Inflammatory macrophage treated with lipopolysaccharide for 1 hour (primary cell): Measurements from ENCODE around the gene NOXRED1.

ENCODE experiments used
- DNase-seq, 2 donors: peaks; one replicate each; pipeline ENCODE4 v3.0.0-alpha.2; 2020 to 2022

The NOXRED1 gene

DNA sequence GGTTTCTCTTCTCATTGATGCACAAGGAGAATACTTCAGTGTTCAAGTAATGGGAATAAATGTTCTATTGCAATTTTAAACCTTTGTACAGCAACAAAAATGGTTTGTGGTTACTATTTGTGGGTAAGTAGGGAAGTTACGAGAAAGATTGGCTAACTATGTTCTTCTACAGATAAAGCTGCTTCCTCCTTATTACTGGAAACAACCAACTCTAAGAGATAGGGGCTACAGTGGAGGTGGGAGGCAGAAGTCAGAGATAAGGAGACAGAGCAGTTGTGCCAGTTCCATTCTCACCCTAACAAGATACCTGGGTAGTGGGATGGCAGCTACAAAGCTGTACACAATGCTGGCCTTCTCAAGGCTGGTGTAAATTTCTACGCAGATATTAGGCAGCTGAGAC, 16.2 kb downstream of the NOXRED1 start:
- DNase-seq = peak; percentile 55 to 65

DNA sequence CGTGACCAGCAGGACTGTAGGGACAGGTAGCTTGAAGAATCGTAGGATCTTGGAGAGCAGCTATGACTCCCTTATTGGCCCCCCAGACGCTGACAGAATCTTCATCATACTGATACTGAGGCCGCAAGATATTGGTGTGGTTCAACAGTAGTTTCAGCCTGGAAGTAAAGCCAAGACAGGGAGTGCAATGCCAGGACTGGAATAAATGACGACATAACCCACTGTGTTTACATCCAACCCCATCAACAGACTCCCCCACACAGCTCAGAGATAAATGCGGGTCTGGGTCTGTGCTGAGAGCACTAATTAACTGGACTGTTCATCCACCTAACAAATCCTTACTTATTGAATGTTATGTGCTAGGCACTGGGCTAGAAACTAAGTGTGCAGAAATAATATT, 16.6 kb downstream of the NOXRED1 start:
- peak in 1 of 2 donors; percentile 4 for DNase-seq

GRCh38 chr14:77406086-77406485, 17.2 kb downstream of the NOXRED1 start:
- no peak for DNase-seq

GRCh38 chr14:77403768-77404167, 19.6 kb downstream of the NOXRED1 start:
- DNase-seq = no peak

DNA sequence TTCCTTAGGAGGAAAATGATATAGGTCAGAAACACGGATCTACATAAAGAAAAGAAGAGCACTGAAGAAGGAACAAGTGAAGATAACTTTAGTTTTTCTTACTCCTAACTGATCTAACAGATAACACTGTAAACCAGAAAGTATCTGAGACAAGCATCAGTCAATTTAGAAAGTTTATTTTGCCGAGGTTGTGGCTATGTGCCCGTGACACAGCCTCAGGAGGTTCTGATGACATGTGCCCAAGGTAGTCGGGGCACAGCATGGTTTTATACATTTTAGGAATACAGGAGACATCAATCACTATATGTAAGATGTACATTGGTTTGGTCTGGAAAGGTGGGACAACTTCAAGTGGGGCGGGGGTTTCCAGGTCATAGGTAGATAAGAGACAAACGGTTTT, 23.1 kb downstream of the NOXRED1 start:
- DNase-seq = no peak

GRCh38 chr14:77390188-77390587, 33.1 kb downstream of the NOXRED1 start:
- no peak for DNase-seq

- peak; percentile 44 to 51 for DNase-seq
These were observed 44.6 kb downstream of the NOXRED1 start for GRCh38 chr14:77378701-77379100.

DNA sequence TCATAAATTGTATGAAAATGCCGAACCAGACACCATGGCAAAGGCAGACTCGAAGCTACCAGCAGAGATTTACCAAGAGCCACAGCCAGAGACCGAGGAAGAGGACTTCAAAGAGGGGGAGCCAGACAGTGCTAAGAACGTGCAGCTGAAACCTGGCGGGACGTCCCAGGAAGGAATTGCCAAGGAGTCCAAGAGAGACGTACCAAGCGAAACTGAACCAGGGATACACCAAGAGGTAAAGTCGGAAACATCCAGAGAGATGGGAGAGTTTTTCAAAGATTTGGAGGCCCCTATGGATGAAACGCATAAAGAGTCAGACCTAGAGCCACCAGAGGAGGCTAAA, 45.9 kb downstream of the NOXRED1 start:
- DNase-seq = no peak

DNA sequence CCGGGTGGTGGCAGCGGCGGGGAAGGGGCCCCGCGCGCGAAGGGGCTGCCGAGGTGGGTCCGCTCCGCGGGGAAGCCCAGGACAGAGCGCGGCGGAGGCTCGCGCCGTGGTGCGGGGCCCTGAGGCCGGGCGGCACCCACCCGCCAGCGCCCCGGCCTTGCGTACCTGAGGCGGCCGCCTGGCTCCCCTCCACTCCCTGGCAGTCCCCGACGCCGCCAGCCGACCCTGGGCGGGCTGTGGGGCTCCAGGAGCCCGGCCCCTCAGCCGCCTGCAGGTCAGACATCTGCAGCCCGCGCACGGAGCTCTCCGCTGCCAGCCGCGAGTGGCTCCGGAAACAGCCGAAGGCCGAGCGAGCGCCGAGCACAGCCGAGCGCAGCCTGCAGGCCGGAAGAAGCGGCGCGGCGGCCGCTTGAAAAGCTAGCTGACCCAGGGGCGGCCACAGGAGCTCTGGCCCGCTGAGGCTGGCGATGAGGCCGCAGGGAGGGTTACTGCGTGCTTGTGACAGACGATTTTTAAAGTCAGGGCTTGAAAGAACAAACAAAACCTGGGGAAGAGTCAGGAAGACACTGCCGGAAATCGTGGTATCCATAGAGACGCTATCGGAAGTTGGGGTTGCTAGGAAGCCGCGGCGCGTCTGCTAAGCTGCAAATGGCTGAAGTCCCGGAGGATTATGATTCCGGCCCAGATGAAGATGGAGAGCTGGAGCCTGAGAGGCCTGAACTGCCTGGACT, 46.4 kb downstream of the NOXRED1 start, which contains the start of the genes SAMD15 and TMED8:
TSS of gene SAMD15 (plus strand) at position 609 of the 731 bp plus-strand sequence. CDS start at position 649, 40 bp downstream.
TSS of gene TMED8 (minus strand) at position 324 of the 731 bp plus-strand sequence. CDS start at position 283, 41 bp downstream.
- DNase-seq = peak; percentile 71 to 80

- DNase-seq = peak in 1 of 2 donors; percentile 29
These were observed 47.2 kb downstream of the NOXRED1 start for GRCh38 chr14:77375973-77376770.

DNA sequence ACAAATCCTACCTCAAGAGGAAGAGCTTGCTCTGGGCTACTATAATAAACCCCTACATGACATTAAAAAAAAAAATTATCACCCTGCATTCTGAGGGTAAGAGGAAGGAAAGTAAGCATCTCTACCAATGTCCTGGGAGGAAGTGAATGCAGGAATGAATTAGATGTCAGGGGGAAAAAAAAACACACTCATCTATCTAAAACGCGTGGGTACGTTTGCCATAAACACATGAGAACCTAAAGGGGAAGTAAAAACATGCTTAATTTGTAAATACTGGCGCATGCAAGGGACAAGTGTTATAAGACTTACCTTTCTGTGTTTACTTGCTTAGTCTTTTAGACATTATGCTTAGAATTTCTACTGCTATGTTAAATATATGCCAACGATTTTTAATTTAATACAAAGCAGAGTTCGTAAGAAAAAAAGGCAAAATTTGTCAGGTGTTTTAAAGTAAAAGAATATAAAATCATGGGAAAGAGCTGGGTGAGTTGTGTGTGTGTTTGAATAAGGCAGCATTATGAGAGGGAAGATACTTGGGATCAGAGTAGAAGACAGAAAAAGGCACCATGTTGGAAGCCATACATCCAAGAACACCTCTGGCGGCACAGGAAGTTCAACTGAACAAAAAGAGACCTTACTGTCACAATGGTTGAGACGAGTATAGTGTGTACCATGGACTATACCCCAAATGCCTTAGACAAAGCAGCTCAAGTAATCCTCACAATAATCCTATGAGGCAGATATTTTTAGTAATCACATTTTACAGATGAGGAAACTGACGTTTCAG, 48.0 kb downstream of the NOXRED1 start:
- peak; percentile 30 to 45 for DNase-seq

DNA sequence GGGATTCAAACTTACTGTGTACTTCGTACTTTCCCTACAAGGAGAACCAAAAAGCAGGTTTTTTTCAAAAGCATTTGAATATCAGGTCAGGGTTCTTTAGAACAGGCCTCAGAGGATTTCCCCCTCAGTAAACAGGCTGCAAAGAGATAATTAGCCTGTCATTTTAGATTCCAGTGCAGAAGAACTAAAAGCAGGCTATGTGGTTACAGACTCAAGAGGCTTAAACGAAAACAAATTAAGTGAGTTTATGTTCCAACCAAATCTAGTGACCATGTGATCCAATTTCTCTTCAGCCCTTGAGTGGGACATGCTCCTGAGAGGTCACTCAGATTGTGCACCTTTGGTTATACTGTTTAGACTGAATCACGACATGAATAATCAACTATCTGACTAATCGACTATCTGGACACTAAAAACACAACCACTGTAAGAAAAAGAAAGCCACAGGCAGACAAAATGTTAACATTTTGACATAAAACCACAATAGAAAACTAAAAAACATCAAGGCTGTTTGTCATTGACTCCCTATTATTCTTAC, 51.0 kb downstream of the NOXRED1 start:
- no peak for DNase-seq

DNA sequence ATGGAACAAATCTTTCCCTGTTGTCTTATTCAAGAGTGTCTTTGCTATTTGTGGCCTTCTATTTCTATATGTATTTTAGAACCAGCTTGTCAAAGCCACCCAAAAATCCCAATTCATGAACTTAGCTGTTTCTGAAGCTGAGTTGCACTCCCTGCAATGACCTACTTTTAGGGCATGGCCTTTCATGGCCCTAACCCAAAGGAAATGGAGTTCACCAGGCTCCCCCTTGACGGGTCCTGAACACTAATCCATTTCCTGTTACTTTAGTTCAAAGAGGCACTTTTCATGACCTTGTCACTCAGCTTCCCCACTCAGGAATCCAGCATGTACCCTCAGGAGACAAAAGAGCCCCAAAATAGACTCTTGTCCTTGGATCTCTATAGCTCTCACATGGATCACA, 54.0 kb downstream of the NOXRED1 start:
- no peak for DNase-seq

DNA sequence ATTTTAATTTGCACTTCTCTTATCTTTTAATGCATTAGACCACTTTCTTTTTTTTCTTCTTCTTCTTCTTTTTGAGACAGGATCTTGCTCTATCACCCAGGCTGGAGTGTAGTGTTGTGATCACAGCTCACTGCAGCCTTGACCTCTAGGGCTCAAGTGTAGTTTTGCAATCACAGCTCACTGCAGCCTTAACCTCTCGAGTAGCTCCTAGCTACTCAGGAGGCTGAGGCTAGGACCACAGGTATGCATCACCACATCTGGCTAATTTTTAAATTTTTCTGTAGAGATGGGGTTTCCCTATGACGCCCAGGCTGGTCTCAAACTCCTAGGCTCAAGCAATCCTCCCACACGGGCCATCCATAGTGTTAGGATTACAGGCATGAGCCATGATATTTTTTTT, 59.2 kb downstream of the NOXRED1 start:
- DNase-seq = no peak

GRCh38 chr14:77359626-77360025, 63.7 kb downstream of the NOXRED1 start:
- DNase-seq = no peak

- no peak for DNase-seq
These were observed 66.4 kb downstream of the NOXRED1 start for GRCh38 chr14:77356899-77357298.

DNA sequence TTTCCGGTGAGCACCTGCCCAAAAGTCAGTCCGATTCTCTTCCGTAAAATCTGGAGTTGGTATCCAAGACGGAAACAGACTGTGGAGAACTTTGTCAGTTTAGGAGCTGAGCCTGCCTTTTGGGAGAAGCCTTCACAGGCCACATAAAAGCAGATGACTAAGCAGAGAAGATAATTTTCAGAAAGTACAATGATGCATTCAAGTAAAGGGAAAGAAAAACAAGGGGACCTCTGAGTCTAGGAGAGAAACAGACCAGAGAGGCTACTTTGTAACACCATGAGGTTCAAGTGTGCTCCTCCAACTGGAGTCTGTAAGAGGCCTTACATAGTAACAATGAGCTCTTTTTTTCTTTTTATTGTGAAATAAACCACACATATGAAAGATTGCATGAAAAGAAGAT, 67.5 kb downstream of the NOXRED1 start:
- DNase-seq = no peak

GRCh38 chr14:77353469-77354141, 69.7 kb downstream of the NOXRED1 start:
- no peak for DNase-seq

- DNase-seq = peak; percentile 73 to 74
These were observed 75.6 kb downstream of the NOXRED1 start for GRCh38 chr14:77347751-77348150.

DNA sequence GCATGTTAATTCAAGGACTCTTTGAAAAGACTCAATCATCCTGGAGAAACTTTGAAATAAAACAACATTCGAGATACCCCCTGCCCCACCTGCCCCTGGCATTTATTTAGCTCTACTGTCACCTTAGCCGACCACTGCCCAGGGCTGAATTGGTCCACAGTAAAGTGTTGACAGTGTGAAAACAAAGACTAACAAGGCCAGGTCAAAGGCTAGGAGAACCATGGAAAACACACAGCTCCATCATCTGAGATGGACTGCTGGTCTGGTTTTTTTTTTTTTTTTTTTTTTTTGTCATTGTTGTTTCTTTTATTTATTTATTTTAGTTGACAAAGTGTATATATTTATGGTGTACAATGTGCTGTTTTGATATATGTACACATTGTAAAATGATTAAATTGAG, 76.8 kb downstream of the NOXRED1 start:
- no peak for DNase-seq

GRCh38 chr14:77344377-77344996, 78.8 kb downstream of the NOXRED1 start:
- DNase-seq = no peak
